ENCODE measurements around the gene MYL12A. TPM values are rescaled to one million over a fixed set of nuclear protein-coding genes. Genes with fewer than 3 reads are reported as not detected.

Gene MYL12A
- total and polyA plus RNA-seq, 2 donors (not counting 3 experiments of a cell fraction or from before 2014, with no cell fraction given): 597 to 796 TPM

GRCh38 chr18:3281456-3282400 lies 34.1 kb downstream of the MYL12A start:
- BruUV-seq (replicated peaks): TSS peak; percentile 91
- ChIA-PET CTCF (interaction anchor here (0.6 to 6.5 kb wide), 25 partner anchors 10 to 787 kb away, joined by 3 to 87 read pairs (median 6); no protein-coding TSS in a partner anchor), POLR2A (interaction anchor here (0.5 to 1.1 kb wide), 5 partner anchors 33 to 384 kb away, joined by 3 to 7 read pairs (median 4); no protein-coding TSS in a partner anchor)
- intact Hi-C loops (cut with micrococcal nuclease): loop anchor here (1.0 to 2.0 kb wide), 9 partner anchors 39 to 717 kb away; no protein-coding TSS in a partner anchor
- Histone ChIP-seq H3K27me3 (ENCODE audit: control insufficient read depth in 2 of 2, insufficient read depth in 2 of 2, low read length in 2 of 2) (no peaks in the 10 kb centered on the region), H3K27ac (ENCODE audit: insufficient read depth, low read depth, low read length) (peak overlapping the region; percentile 84), H3K36me3 (ENCODE audit: control insufficient read depth in 2 of 2, extremely low read depth in 1 of 2, insufficient read depth in 2 of 2, low read length in 2 of 2) (peaks cover 0 to 11% of the 10 kb centered on the region in 2 experiments), H3K4me1 (ENCODE audit: control insufficient read depth, extremely low read depth, insufficient read depth, low read length) (peaks cover 38% of the 10 kb centered on the region), H2AFZ (ENCODE audit: low read depth, low read length) (no peak overlapping the region), H4K20me1 (replicated peaks; ENCODE audit: control insufficient read depth, extremely low read depth, insufficient read depth, low read length) (no peaks in the 10 kb centered on the region), H3K4me2 (ENCODE audit: insufficient read depth, low read length) (peak overlapping the region; percentile 85), H3K4me3 (replicated peaks in 1 of 3; ENCODE audit: insufficient read depth in 1 of 3, low read depth in 1 of 3, low read length in 3 of 3) (no peak overlapping the region), H3K79me2 (ENCODE audit: control insufficient read depth, insufficient read depth, low read length) (no peaks in the 10 kb centered on the region), H3K9me1 (replicated peaks; ENCODE audit: control insufficient read depth, extremely low read depth, insufficient read depth, low read length) (no peaks in the 10 kb centered on the region), H3K9ac (replicated peaks; ENCODE audit: extremely low read depth, insufficient read depth, low read length) (peak overlapping the region; percentile 80), H3K9me3 (replicated peaks; ENCODE audit: control insufficient read depth, insufficient read depth, low read length) (no peaks in the 10 kb centered on the region)
- peak; percentile 91 for DNase-seq (ENCODE audit: low read depth, low spot score)
- TF ChIP-seq CTCF (IDR thresholded peaks at IDR 0.05; ENCODE audit: extremely low read depth in 1 of 2, insufficient read depth in 1 of 2, low read depth in 1 of 2, low read length in 2 of 2): peak; percentile 6 to 21
- no peak for TF ChIP-seq MAX (IDR thresholded peaks at IDR 0.05; ENCODE audit: insufficient read depth, insufficient read length)
- no peak for TF ChIP-seq POLR2AphosphoS5 (IDR thresholded peaks at IDR 0.05; ENCODE audit: insufficient read depth, low read depth, low read length)
- TF ChIP-seq FOS (IDR thresholded peaks at IDR 0.05; ENCODE audit: borderline replicate concordance, insufficient read depth, low read length): no peak
- TF ChIP-seq MYC (IDR thresholded peaks at IDR 0.05; ENCODE audit: low read depth, low read length): no peak
- no peak for TF ChIP-seq GATA2 (IDR thresholded peaks at IDR 0.05; ENCODE audit: insufficient read depth, insufficient read length, low read depth, low read length)
- peak; percentile 88 for FAIRE-seq
- dilution Hi-C loops (cut with MboI; ENCODE audit: extremely low pct_ligation_motif_present, low sequenced_read_pairs): no loop called here
